GM12878 (cell line): Measurements from ENCODE around the gene MYOM1. TPM values are rescaled to one million over a fixed set of nuclear protein-coding genes. Genes with fewer than 3 reads are reported as not detected.

Experiments
- ATAC-seq: fragments of 200-7000 bp; cut with Tn5 transposase; 3 replicates; pipeline ENCODE4 v1.9.1; 2020; ENCODE audit warnings: mild to moderate bottlenecking, moderate library complexity
- BruUV-seq: library from RNA; stranded (reverse); fragments of 400-500 nt; replicated peaks from 2 replicates; lab custom pipeline; 2021; lab: Mats Ljungman, UMichigan
- CTCF ChIA-PET: fragments of 300-600 bp; sonication (Branson Sonifier 250); formaldehyde crosslinking; extraction: SDS; loops from one replicate; lab custom pipeline; 2021; ENCODE audit warnings: inconsistent platforms; lab: Yijun Ruan, JAX
- POLR2A ChIA-PET: fragments of 350-600 bp; formaldehyde crosslinking; extraction: SDS; loops from one replicate; lab custom pipeline; 2021; ENCODE audit warnings: inconsistent platforms; lab: Charles Lee
- RAD21 ChIA-PET: fragments of 300-600 bp; sonication (Branson Sonifier 250); formaldehyde crosslinking; loops from one replicate; lab custom pipeline; 2023; ENCODE audit warnings: antibody characterized with exemption; ENCODE audit not compliant: unreplicated experiment; lab: Charles Lee
- SMC1A ChIA-PET: fragments of 300-600 bp; sonication (Branson Sonifier 250); formaldehyde crosslinking; loops from one replicate; lab custom pipeline; 2023; ENCODE audit not compliant: unreplicated experiment, uncharacterized antibody; lab: Charles Lee
- DNase-seq: peaks from one replicate; pipeline ENCODE4 v3.0.0-alpha.2; 2011; ENCODE audit warnings: low read depth, low spot score
- FAIRE-seq: peaks from 3 replicates; lab custom pipeline; 2011; peaks lifted over from hg19 to GRCh38; lab: Jason Lieb, UNC
- H2AFZ ChIP-seq: 2 replicates; pipeline ENCODE4 v1.6.0; 2011; ENCODE audit warnings: low read depth, low read length, control low read depth; ENCODE audit not compliant: control insufficient read depth
- H3K27ac ChIP-seq: 2 replicates; pipeline ENCODE4 v1.5.1; 2011; ENCODE audit warnings: control low read depth; ENCODE audit not compliant: control insufficient read depth, insufficient read depth
- H3K27me3 ChIP-seq, 2 experiments: replicated peaks in 1 of 2; 2 replicates each; pipeline versions ENCODE4 v1.6.0 to v1.6.1; 2011; ENCODE audit warnings: low read length in 1 of 2; ENCODE audit not compliant: control insufficient read depth in 2 of 2, insufficient read depth in 2 of 2
- H3K36me3 ChIP-seq, 2 experiments: 2 replicates each; pipeline ENCODE4 v1.5.1; 2011; ENCODE audit warnings: low read length in 1 of 2; ENCODE audit not compliant: control insufficient read depth in 2 of 2, insufficient read depth in 2 of 2
- H3K4me1 ChIP-seq: 2 replicates; pipeline ENCODE4 v1.6.1; 2011; ENCODE audit warnings: mild to moderate bottlenecking, low read length, moderate library complexity, mixed read lengths; ENCODE audit not compliant: control insufficient read depth, insufficient read depth
- H3K4me2 ChIP-seq: 2 replicates; pipeline ENCODE4 v1.6.0; 2011; ENCODE audit warnings: control low read depth; ENCODE audit not compliant: control insufficient read depth, insufficient read depth
- H3K4me3 ChIP-seq: fragments of 200-600 bp; sonication (generic); 2 replicates; pipeline ENCODE4 v1.5.1; 2016
- H3K79me2 ChIP-seq: 2 replicates; pipeline ENCODE4 v1.6.0; 2011; ENCODE audit warnings: low read length; ENCODE audit not compliant: control insufficient read depth, insufficient read depth
- H3K9ac ChIP-seq: 2 replicates; pipeline ENCODE4 v1.8.0; 2011; ENCODE audit warnings: low read length, control low read depth, mixed read lengths; ENCODE audit not compliant: control insufficient read depth, insufficient read depth
- H3K9me3 ChIP-seq: replicated peaks from 3 replicates; pipeline ENCODE4 v1.5.1; 2011; ENCODE audit warnings: mild to moderate bottlenecking, low read length; ENCODE audit not compliant: control insufficient read depth, insufficient read depth
- H4K20me1 ChIP-seq: 2 replicates; pipeline ENCODE4 v1.6.0; 2011; ENCODE audit not compliant: control insufficient read depth, insufficient read depth
- BHLHE40 ChIP-seq, 2 experiments: fragments of 450-650 bp in 1 of 2; IDR thresholded peaks; 2 replicates each; pipeline ENCODE4 v1.6.1; 2011 to 2017; ENCODE audit warnings: low read depth in 2 of 2, borderline replicate concordance in 1 of 2, improper control_type of control experiment in 1 of 2, low read length in 1 of 2, mild to moderate bottlenecking in 1 of 2
- BMI1 ChIP-seq: fragments of 450-650 bp; IDR thresholded peaks from 2 replicates; pipeline ENCODE4 v1.6.1; 2016; ENCODE audit warnings: mild to moderate bottlenecking, moderate library complexity, borderline replicate concordance
- CHD2 ChIP-seq: IDR thresholded peaks from 2 replicates; pipeline ENCODE4 v1.6.1; 2011; ENCODE audit warnings: low read depth, low read length, improper control_type of control experiment, borderline replicate concordance
- GABPA ChIP-seq: IDR thresholded peaks from 2 replicates; pipeline ENCODE4 v1.6.1; 2014; ENCODE audit warnings: antibody characterized with exemption, low read depth, mild to moderate bottlenecking, inconsistent platforms
- HDGF ChIP-seq: fragments of 450-650 bp; IDR thresholded peaks from 2 replicates; pipeline ENCODE4 v1.6.1; 2016; ENCODE audit warnings: antibody characterized with exemption
- IKZF1 ChIP-seq: fragments of 450-650 bp; conservative IDR thresholded peaks from 2 replicates; pipeline ENCODE4 v1.6.1; 2017; ENCODE audit warnings: antibody characterized with exemption, mild to moderate bottlenecking
- MXI1 ChIP-seq: fragments of 150-350 bp; IDR thresholded peaks from 2 replicates; pipeline ENCODE4 v1.6.1; 2011; ENCODE audit warnings: low read depth, mild to moderate bottlenecking, inconsistent platforms, low read length, improper control_type of control experiment
- PRDM15 ChIP-seq: fragments of 450-650 bp; formaldehyde crosslinking; IDR thresholded peaks from 2 replicates; pipeline ENCODE4 v1.4.0; 2020; ENCODE audit warnings: mild to moderate bottlenecking, moderate library complexity
- SIX5 ChIP-seq: IDR thresholded peaks from 2 replicates; pipeline ENCODE4 v1.6.1; 2011; ENCODE audit warnings: mild to moderate bottlenecking, low read depth, low read length, moderate library complexity; ENCODE audit not compliant: severe bottlenecking
- SMAD1 ChIP-seq: fragments of 450-650 bp; IDR thresholded peaks from 2 replicates; pipeline ENCODE4 v1.6.1; 2018; ENCODE audit warnings: mild to moderate bottlenecking, low read depth; ENCODE audit not compliant: partially characterized antibody
- SMARCA5 ChIP-seq: fragments of 450-650 bp; IDR thresholded peaks from 2 replicates; pipeline ENCODE4 v1.6.1; 2017; ENCODE audit warnings: mild to moderate bottlenecking
- TARDBP ChIP-seq: IDR thresholded peaks from 2 replicates; pipeline ENCODE4 v1.6.1; 2016; ENCODE audit warnings: borderline replicate concordance
- USF2 ChIP-seq: IDR thresholded peaks from 2 replicates; pipeline ENCODE4 v1.6.1; 2011; ENCODE audit warnings: low read depth, low read length, improper control_type of control experiment, borderline replicate concordance
- ZZZ3 ChIP-seq: IDR thresholded peaks from 2 replicates; pipeline ENCODE4 v1.6.1; 2011; ENCODE audit warnings: low read depth; ENCODE audit not compliant: control insufficient read depth, insufficient read length
- WGBS: methylation state at CpG from one replicate; pipeline ENCODE4 v1.1.6; 2016; ENCODE audit warnings: low lambda C conversion rate; ENCODE audit not compliant: insufficient replicate concordance, insufficient coverage; ENCODE audit errors: missing lambda C conversion rate; 5-methylcytosine and 5-hydroxymethylcytosine counted together
- in situ Hi-C: fragments of 300-500 bp; cut with MboI; formaldehyde crosslinking; loops from 9 replicates; pipeline ENCODE4 v1.14.3; 2018; ENCODE audit warnings: mixed read lengths
- intact Hi-C: fragments of 100-400 bp; cut with micrococcal nuclease; formaldehyde crosslinking; loops from one replicate; pipeline ENCODE4 v1.14.2; 2022; ENCODE audit not compliant: unreplicated experiment
- polyA plus RNA-seq, 11 experiments: library from polyadenylated mRNA; depleted of rRNA in 4 of 11; unstranded in 6 of 11; stranded (reverse) in 5 of 11; fragments of >200 nt; fragmentation: Nextera tagmentation in 4 of 11; fragmentation: Illumina TruSeq in 1 of 11; extraction: Ambion mirVana in 4 of 11; extraction: Trizol in 1 of 11; gene quantifications; 1 replicate in 1 of 11; 2 replicates in 10 of 11; pipeline versions ENCODE4 v1.2.1 to v1.2.3, GENCODE V29; 2011 to 2016; ENCODE audit warnings: inconsistent platforms in 2 of 11, missing spikeins in 2 of 11, low read depth in 1 of 11
- total RNA-seq, 4 experiments: library from RNA; depleted of rRNA in 3 of 4; stranded (reverse); fragments of >200 nt in 3 of 4; fragmentation: Illumina TruSeq in 1 of 4; extraction: Trizol in 1 of 4; gene quantifications; 2 replicates each; pipeline versions ENCODE4 v1.2.1 to v1.2.3, GENCODE V29; 2013 to 2021

The MYOM1 gene
- total and polyA plus RNA-seq, 10 of the 15 experiments (the other 5 are each of a cell fraction or from before 2014, with no cell fraction given), result 0.06 to 1.0 (median 0.57) TPM

DNA sequence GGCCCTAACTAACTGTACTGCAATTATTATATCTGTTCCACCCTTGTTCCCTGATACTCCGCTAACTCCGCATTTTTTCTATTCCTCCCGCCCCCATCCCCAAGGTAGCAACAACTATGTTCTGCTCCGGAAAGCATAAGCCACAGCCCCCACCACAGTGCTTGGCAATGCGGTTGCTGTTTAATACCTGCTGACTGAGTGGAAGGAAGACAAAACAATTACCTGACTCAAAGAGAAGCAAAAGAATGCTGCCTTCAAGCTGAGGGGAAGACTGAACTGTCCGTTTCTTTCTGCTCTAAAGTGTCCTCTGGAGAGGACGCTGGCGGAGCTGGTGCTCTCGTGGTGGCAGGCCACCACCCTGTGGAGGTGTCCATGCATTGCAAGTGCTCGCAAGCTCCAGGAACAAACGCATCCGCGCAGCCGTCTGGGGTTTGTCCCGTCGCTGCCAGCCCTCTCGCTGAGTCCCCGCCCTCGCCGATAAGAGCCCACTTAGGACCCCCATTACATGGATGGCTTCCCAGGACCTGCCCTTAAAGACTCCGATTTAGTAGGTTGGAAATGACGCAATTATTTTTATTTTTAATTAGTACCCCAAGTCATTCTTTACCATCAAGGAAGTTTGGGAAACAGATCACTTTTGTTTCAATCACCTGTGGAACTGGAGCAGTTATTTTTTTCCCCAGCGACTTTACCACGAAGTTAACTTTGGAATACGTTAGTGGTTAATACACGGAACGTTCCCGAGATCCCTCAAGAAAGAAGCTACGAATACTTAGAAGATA is 26.3 kb upstream of the MYOM1 start:
- H3K4me3 ChIP-seq, result peak overlapping the region; percentile 91
- in situ Hi-C loops (loop anchor here (5.0 kb wide), 2 partner anchors 249 to 309 kb away; no protein-coding TSS in a partner anchor), intact Hi-C loops (loop anchor here (1.0 to 10.0 kb wide), 11 partner anchors 93 to 674 kb away; partner anchors contain the start of genes LPIN2, METTL4 and NDC80)
- ChIA-PET RAD21 (interaction anchor here (0.6 to 6.5 kb wide), 44 partner anchors 10 to 453 kb away, joined by 3 to 118 read pairs (median 6); partner anchors contain the start of gene MYL12B), CTCF (interaction anchor here (0.6 to 7.1 kb wide), 60 partner anchors 10 to 1038 kb away, joined by 3 to 99 read pairs (median 6); partner anchors contain the start of gene MYL12B), POLR2A (interaction anchor here (0.5 to 3.2 kb wide), 22 partner anchors 8 to 311 kb away, joined by 3 to 15 read pairs (median 4); no protein-coding TSS in a partner anchor), SMC1A (interaction anchor here (0.7 to 12.1 kb wide), 57 partner anchors 10 to 421 kb away, joined by 3 to 105 read pairs (median 5); no protein-coding TSS in a partner anchor)
- H3K27ac ChIP-seq, result peak overlapping the region; percentile 95
- peak; percentile 78 for FAIRE-seq
- H3K27me3 ChIP-seq, result no peaks in the 10 kb centered on the region
- H3K9me3 ChIP-seq, result peaks cover 12% of the 10 kb centered on the region
- H3K4me2 ChIP-seq, result peak overlapping the region; percentile 94
- H3K79me2 ChIP-seq, result peaks cover 67% of the 10 kb centered on the region
- H3K9ac ChIP-seq, result peak overlapping the region; percentile 97
- BruUV-seq, result no TSS peak
- H4K20me1 ChIP-seq, result no peaks in the 10 kb centered on the region
- H2AFZ ChIP-seq, result peak overlapping the region; percentile 61
- no peaks in the 10 kb centered on the region for H3K4me1 ChIP-seq
- under 1% methylated on average over 29 of the region's 29 CpGs for WGBS
- no peak for DNase-seq
- H3K36me3 ChIP-seq, result peaks cover 0 to 2% of the 10 kb centered on the region in 2 experiments; a peak in 3 of 4 replicates
- peak; percentile 71 for ATAC-seq
- TF ChIP-seq SIX5, result no peak
- no peak for TF ChIP-seq GABPA
- peak; percentile 41 to 56; a peak in 2 of 4 replicates for TF ChIP-seq BHLHE40 (IDR thresholded peaks at IDR 0.05; ENCODE audit: borderline replicate concordance in 1 of 2, low read depth in 2 of 2, low read length in 1 of 2)
- TF ChIP-seq USF2, result no peak
- peak; percentile 38; the same call in 1 of the 2 replicates for TF ChIP-seq HDGF
- 0 out of 2 replicates have a peak, but pooled peaks have one; percentile 32 for TF ChIP-seq BMI1
- 0 out of 2 replicates have a peak, but pooled peaks have one; percentile 44 for TF ChIP-seq CHD2
- TF ChIP-seq IKZF1, result peak; percentile 48
- peak; percentile 70; the same call in 1 of the 2 replicates for TF ChIP-seq MXI1
- TF ChIP-seq PRDM15, result no peak
- TF ChIP-seq SMARCA5, result peak; percentile 96
- TF ChIP-seq TARDBP, result no peak
- peak; percentile 25 for TF ChIP-seq SMAD1
- TF ChIP-seq ZZZ3, result no peak
